ENCODE measurements around the gene GPATCH8. TPM values are rescaled to one million over a fixed set of nuclear protein-coding genes. Genes with fewer than 3 reads are reported as not detected.

GPATCH8 gene
- total RNA-seq, 1 donor from 2014 or later: 70.9 TPM

GRCh38 chr17:44383363-44383762 is 119.8 kb downstream of the GPATCH8 start:
- TF ChIP-seq CTCF (IDR thresholded peaks at IDR 0.05; ENCODE audit: unreplicated experiment): no peak
- Mint-ChIP-seq H3K27ac (no peak overlapping the region), H3K9me3 (ENCODE audit: low read depth) (no peaks in the 10 kb centered on the region), H3K36me3 (ENCODE audit: insufficient read depth) (no peaks in the 10 kb centered on the region), H3K4me1 (ENCODE audit: low read depth) (peaks cover 3% of the 10 kb centered on the region), H3K27me3 (peaks cover 44% of the 10 kb centered on the region), H3K4me3 (ENCODE audit: low read depth) (no peak overlapping the region)
- no peak for DNase-seq (ENCODE audit: low spot score, unreplicated experiment)

GRCh38 chr17:44382917-44383316 is 120.3 kb downstream of the GPATCH8 start:
- Mint-ChIP-seq H3K4me3 (ENCODE audit: low read depth) (no peak overlapping the region), H3K27ac (no peak overlapping the region)

GRCh38 chr17:44381810-44382305 is 121.3 kb downstream of the GPATCH8 start:
- Mint-ChIP-seq H3K9me3 (ENCODE audit: low read depth) (no peaks in the 10 kb centered on the region), H3K27ac (no peak overlapping the region), H3K4me1 (ENCODE audit: low read depth) (peaks cover 3% of the 10 kb centered on the region), H3K36me3 (ENCODE audit: insufficient read depth) (no peaks in the 10 kb centered on the region), H3K27me3 (peaks cover 41% of the 10 kb centered on the region), H3K4me3 (ENCODE audit: low read depth) (no peak overlapping the region)
- TF ChIP-seq CTCF (IDR thresholded peaks at IDR 0.05; ENCODE audit: unreplicated experiment): no peak
- no peak for DNase-seq (ENCODE audit: low spot score, unreplicated experiment)

More at GRCh38 chr17:44382917-44383316, 120.3 kb downstream of the GPATCH8 start:
- peaks cover 3% of the 10 kb centered on the region for H3K4me1 Mint-ChIP-seq (ENCODE audit: low read depth)
- H3K36me3 Mint-ChIP-seq (ENCODE audit: insufficient read depth): no peaks in the 10 kb centered on the region
- peaks cover 43% of the 10 kb centered on the region for H3K27me3 Mint-ChIP-seq
- no peak for DNase-seq (ENCODE audit: low spot score, unreplicated experiment)
- no peaks in the 10 kb centered on the region for H3K9me3 Mint-ChIP-seq (ENCODE audit: low read depth)
- TF ChIP-seq CTCF (IDR thresholded peaks at IDR 0.05; ENCODE audit: unreplicated experiment): no peak

- DNase-seq (ENCODE audit: low spot score, unreplicated experiment): no peak
- H3K27me3 Mint-ChIP-seq: peaks cover 38% of the 10 kb centered on the region
- H3K9me3 Mint-ChIP-seq (ENCODE audit: low read depth): no peaks in the 10 kb centered on the region
- H3K4me3 Mint-ChIP-seq (ENCODE audit: low read depth): no peak overlapping the region
- no peak overlapping the region for H3K27ac Mint-ChIP-seq
- no peaks in the 10 kb centered on the region for H3K36me3 Mint-ChIP-seq (ENCODE audit: insufficient read depth)
- peaks cover 3% of the 10 kb centered on the region for H3K4me1 Mint-ChIP-seq (ENCODE audit: low read depth)
- no peak for TF ChIP-seq CTCF (IDR thresholded peaks at IDR 0.05; ENCODE audit: unreplicated experiment)
These were observed 122.4 kb downstream of the GPATCH8 start for GRCh38 chr17:44380767-44381166.

- no peaks in the 10 kb centered on the region for H3K36me3 Mint-ChIP-seq (ENCODE audit: insufficient read depth)
- H3K4me3 Mint-ChIP-seq (ENCODE audit: low read depth): no peak overlapping the region
- no peak for TF ChIP-seq CTCF (IDR thresholded peaks at IDR 0.05; ENCODE audit: unreplicated experiment)
- peaks cover 2% of the 10 kb centered on the region for H3K4me1 Mint-ChIP-seq (ENCODE audit: low read depth)
- DNase-seq (ENCODE audit: low spot score, unreplicated experiment): no peak
- H3K9me3 Mint-ChIP-seq (ENCODE audit: low read depth): no peaks in the 10 kb centered on the region
- peaks cover 36% of the 10 kb centered on the region for H3K27me3 Mint-ChIP-seq
- no peak overlapping the region for H3K27ac Mint-ChIP-seq
These were observed 123.3 kb downstream of the GPATCH8 start for GRCh38 chr17:44379887-44380286.
